ENCODE results near the gene NCOA6.
"Not testable (repeated sequence)": the region's sequence is repeated elsewhere in the genome, so short reads cannot be mapped to it uniquely, and the experiment has no call there.

- TF ChIP-seq CTCF (IDR thresholded peaks at IDR 0.05; ENCODE audit: borderline replicate concordance, extremely low read depth, low read length, poor library complexity, severe bottlenecking); EZH2 (IDR thresholded peaks at IDR 0.05; ENCODE audit: borderline replicate concordance, low read depth, low read length, severe bottlenecking): not testable (repeated sequence)
These were observed 102.9 kb downstream of the NCOA6 start for GRCh38 chr20:34722560-34722959.

Data from DND-41 (cell line).